ENCODE results near the gene DEK.

DNA sequence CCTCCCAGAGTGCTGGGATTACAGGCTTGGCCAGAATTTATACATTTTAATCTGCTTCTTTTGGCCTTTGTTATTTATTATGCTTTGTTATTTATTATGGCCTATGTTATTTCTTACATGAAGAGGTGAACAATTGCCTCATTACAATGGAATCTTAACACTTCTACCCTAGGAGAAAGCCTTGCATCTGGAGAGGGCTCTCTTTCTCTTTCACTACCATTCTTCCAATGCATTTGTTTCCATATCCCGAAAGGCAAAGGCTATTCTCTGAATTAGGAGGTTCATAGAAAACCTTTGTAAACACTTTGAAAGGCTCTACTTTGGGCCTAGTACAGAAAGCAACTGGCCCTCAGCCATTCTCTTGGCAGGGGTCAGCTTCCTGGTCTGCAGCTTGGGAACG, 19.9 kb upstream of the DEK start:
- TF ChIP-seq EZH2 (IDR thresholded peaks at IDR 0.05; ENCODE audit: insufficient read depth, poor library complexity, severe bottlenecking) (no peak), EZH2phosphoT487 (IDR thresholded peaks at IDR 0.05; ENCODE audit: insufficient read depth, low read depth) (no peak)
